K562 (cell line): ENCODE data around the gene ZNF566. TPM values are rescaled to one million over a fixed set of nuclear protein-coding genes. Genes with fewer than 3 reads are reported as not detected.

Experiments
- ATAC-seq: fragments of 200-7000 bp; cut with Tn5 transposase; 3 replicates; pipeline ENCODE4 v1.9.1; 2020; ENCODE audit warnings: moderate library complexity
- BruUV-seq: library from RNA; stranded (reverse); fragments of 400-500 nt; replicated peaks from 2 replicates; lab custom pipeline; 2021; lab: Mats Ljungman, UMichigan
- CTCF ChIA-PET: fragments of 300-600 bp; formaldehyde crosslinking; extraction: SDS; loops from one replicate; lab custom pipeline; 2021; ENCODE audit warnings: low intra/inter-chr PET ratio; lab: Yijun Ruan, JAX
- POLR2A ChIA-PET: fragments of 300-600, 350-650 bp; sonication (Branson Sonifier 250); formaldehyde crosslinking; extraction: SDS; loops from one replicate; lab custom pipeline; 2021; ENCODE audit warnings: antibody characterized with exemption, inconsistent platforms; lab: Yijun Ruan, JAX
- DNase-seq, 4 experiments: peaks; one replicate each; pipeline versions ENCODE4 v3.0.0 to v3.0.0-alpha.2; 2011 to 2018; ENCODE audit warnings: low spot score in 3 of 4, mixed read lengths in 3 of 4; ENCODE audit errors: extremely low read depth in 1 of 4
- FAIRE-seq: peaks from 2 replicates; lab custom pipeline; 2011; peaks lifted over from hg19 to GRCh38; lab: Jason Lieb, UNC
- H2AFZ ChIP-seq: 2 replicates; pipeline ENCODE4 v1.6.0; 2011; ENCODE audit warnings: low read depth, low read length, control low read depth, inconsistent platforms
- H3K27ac ChIP-seq: fragments of 200-600 bp; 3 replicates; pipeline ENCODE4 v1.8.0; 2011; ENCODE audit warnings: low read depth, mild to moderate bottlenecking, control low read depth, inconsistent platforms, low read length, moderate library complexity, mixed read lengths; ENCODE audit errors: extremely low read depth
- H3K27me3 ChIP-seq, 2 experiments: fragments of 300-600 bp in 1 of 2; 2 replicates in 1 of 2; 3 replicates in 1 of 2; pipeline versions ENCODE4 v1.6.0 to v1.8.0; 2011; ENCODE audit warnings: inconsistent platforms in 2 of 2, low read length in 2 of 2, mild to moderate bottlenecking in 1 of 2, mixed read lengths in 1 of 2, moderate library complexity in 1 of 2; ENCODE audit not compliant: control insufficient read depth in 2 of 2, insufficient read depth in 2 of 2
- H3K36me3 ChIP-seq: fragments of 300-600 bp; 3 replicates; pipeline ENCODE4 v1.8.0; 2011; ENCODE audit warnings: mild to moderate bottlenecking, low read length, inconsistent platforms; ENCODE audit not compliant: control insufficient read depth, insufficient read depth
- H3K4me1 ChIP-seq, 2 experiments: fragments of 200-600 bp in 1 of 2; replicated peaks in 1 of 2; 2 replicates in 1 of 2; 3 replicates in 1 of 2; pipeline versions ENCODE4 v1.5.1 to v1.8.0; 2011; ENCODE audit warnings: inconsistent platforms in 2 of 2, low read length in 2 of 2, mild to moderate bottlenecking in 1 of 2, mixed read lengths in 1 of 2, moderate library complexity in 1 of 2; ENCODE audit not compliant: control insufficient read depth in 2 of 2, insufficient read depth in 2 of 2
- H3K4me2 ChIP-seq: 2 replicates; pipeline ENCODE4 v1.6.1; 2011; ENCODE audit warnings: low read length, control low read depth, inconsistent platforms, mixed read lengths; ENCODE audit not compliant: insufficient read depth
- H3K4me3 ChIP-seq: fragments of 200-600 bp; sonication (generic), shearing (Covaris generic); 2 replicates; pipeline ENCODE4 v1.5.1; 2016; ENCODE audit warnings: control low read depth, inconsistent platforms
- H3K79me2 ChIP-seq: fragments of 200-600 bp; 3 replicates; pipeline ENCODE4 v1.8.0; 2011; ENCODE audit warnings: low read length, inconsistent platforms; ENCODE audit not compliant: control insufficient read depth, insufficient read depth
- H3K9ac ChIP-seq, 2 experiments: 2 replicates each; pipeline versions ENCODE4 v1.6.0 to v1.6.1; 2011; ENCODE audit warnings: low read depth in 2 of 2, low read length in 2 of 2, control low read depth in 1 of 2, inconsistent platforms in 1 of 2, mild to moderate bottlenecking in 1 of 2, mixed read lengths in 1 of 2; ENCODE audit not compliant: insufficient read depth in 1 of 2
- H3K9me1 ChIP-seq: one replicate; pipeline ENCODE4 v1.6.0; 2011; ENCODE audit warnings: inconsistent platforms, mild to moderate bottlenecking, low read length, moderate library complexity; ENCODE audit not compliant: control insufficient read depth, insufficient read depth
- H3K9me3 ChIP-seq: replicated peaks from 2 replicates; pipeline ENCODE4 v1.5.1; 2011; ENCODE audit warnings: low read depth, low read length, inconsistent platforms; ENCODE audit not compliant: control insufficient read depth, insufficient read depth
- H4K20me1 ChIP-seq: replicated peaks from 2 replicates; pipeline ENCODE4 v1.6.1; 2011; ENCODE audit warnings: low read length, inconsistent platforms, mixed read lengths; ENCODE audit not compliant: control insufficient read depth, insufficient read depth
- WGBS: fragments of 100-300 bp; shearing (Covaris generic); methylation state at CpG from one replicate; pipeline ENCODE4 v1.1.6; 2016; ENCODE audit warnings: low coverage, mixed read lengths; ENCODE audit not compliant: insufficient coverage; ENCODE audit errors: missing lambda C conversion rate; 5-methylcytosine and 5-hydroxymethylcytosine counted together
- in situ Hi-C: fragments of 300-500 bp; cut with MboI; formaldehyde crosslinking; loops from 4 replicates; pipeline ENCODE4 v1.15.0; 2018; ENCODE audit warnings: inconsistent platforms, mixed read lengths
- intact Hi-C: fragments of 100-400 bp; cut with micrococcal nuclease; formaldehyde crosslinking; loops from 2 replicates; pipeline ENCODE4 v1.14.2; 2022
- polyA plus RNA-seq, 8 experiments: library from polyadenylated mRNA; depleted of rRNA in 4 of 8; stranded (reverse) in 5 of 8; unstranded in 3 of 8; fragments of >200 nt; fragmentation: Nextera tagmentation in 2 of 8; fragmentation: Illumina TruSeq in 1 of 8; extraction: Ambion mirVana in 2 of 8; extraction: Trizol in 1 of 8; gene quantifications; 2 replicates each; pipeline versions ENCODE4 v1.2.1 to v1.2.3, GENCODE V29; 2011 to 2014; ENCODE audit warnings: inconsistent platforms in 1 of 8, missing spikeins in 1 of 8
- total RNA-seq, 7 experiments: library from RNA; depleted of rRNA in 6 of 7; stranded (reverse); fragments of >200 nt in 6 of 7; fragmentation: Illumina TruSeq in 2 of 7; extraction: Trizol in 2 of 7; gene quantifications; 2 replicates each; pipeline versions ENCODE4 v1.2.1 to v1.2.3, GENCODE V29; 2011 to 2021; ENCODE audit warnings: low replicate concordance in 1 of 7
- TF ChIP-seq, protein P1 (sequence below): fragments of 450-650 bp; IDR thresholded peaks from 2 replicates; pipeline ENCODE4 v1.6.1; 2016
- TF ChIP-seq, protein P2 (sequence below): fragments of 450-650 bp; formaldehyde crosslinking; IDR thresholded peaks from 2 replicates; pipeline ENCODE4 v1.4.0; 2020; ENCODE audit warnings: mild to moderate bottlenecking, moderate library complexity

ZNF566 gene
- total and polyA plus RNA-seq, 9 of the 15 experiments (the other 6 are each of a cell fraction or from before 2014, with no cell fraction given) = 5.5 to 11.4 (median 9.7) TPM

DNA sequence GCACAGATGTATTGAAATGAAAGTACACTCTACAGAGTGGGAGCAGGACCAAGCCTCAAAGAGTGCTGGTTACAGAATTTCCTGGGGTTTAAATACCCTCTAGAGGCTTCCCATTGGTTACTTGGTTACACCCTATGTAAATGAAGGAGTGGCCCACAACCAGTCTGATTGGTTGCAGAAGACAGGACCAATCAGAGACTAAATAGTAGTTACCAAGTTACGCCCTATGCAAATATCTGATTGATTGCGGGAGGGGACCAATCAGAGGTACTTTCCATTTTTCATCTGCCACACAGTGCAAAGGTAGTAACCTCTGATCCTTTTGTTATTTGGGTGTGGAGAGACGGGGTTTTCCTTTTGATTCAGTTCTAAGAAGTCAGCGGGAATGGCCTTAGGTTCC lies 65.4 kb downstream of the ZNF566 start:
- Histone ChIP-seq H3K27me3 (no peaks in the 10 kb centered on the region), H3K9ac (no peak overlapping the region), H3K4me1 (peaks cover 2 to 9% of the 10 kb centered on the region in 2 experiments; a peak in 1 of 5 replicates), H3K79me2 (no peaks in the 10 kb centered on the region), H3K4me2 (no peak overlapping the region), H3K36me3 (no peaks in the 10 kb centered on the region), H3K9me3 (peaks cover 4% of the 10 kb centered on the region; the same call in 1 of the 2 replicates), H3K9me1 (no peaks in the 10 kb centered on the region), H3K4me3 (no peak overlapping the region), H3K27ac (no peak overlapping the region), H4K20me1 (no peaks in the 10 kb centered on the region), H2AFZ (no peak overlapping the region)
- FAIRE-seq (no peak), DNase-seq (no peak), ATAC-seq (no peak)
- BruUV-seq = no TSS peak
- in situ Hi-C loops = no loop called here
- TF ChIP-seq, protein P1, sequence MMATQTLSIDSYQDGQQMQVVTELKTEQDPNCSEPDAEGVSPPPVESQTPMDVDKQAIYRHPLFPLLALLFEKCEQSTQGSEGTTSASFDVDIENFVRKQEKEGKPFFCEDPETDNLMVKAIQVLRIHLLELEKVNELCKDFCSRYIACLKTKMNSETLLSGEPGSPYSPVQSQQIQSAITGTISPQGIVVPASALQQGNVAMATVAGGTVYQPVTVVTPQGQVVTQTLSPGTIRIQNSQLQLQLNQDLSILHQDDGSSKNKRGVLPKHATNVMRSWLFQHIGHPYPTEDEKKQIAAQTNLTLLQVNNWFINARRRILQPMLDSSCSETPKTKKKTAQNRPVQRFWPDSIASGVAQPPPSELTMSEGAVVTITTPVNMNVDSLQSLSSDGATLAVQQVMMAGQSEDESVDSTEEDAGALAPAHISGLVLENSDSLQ = peak; percentile 70; the same call in 1 of the 2 replicates
- TF ChIP-seq, protein P2, sequence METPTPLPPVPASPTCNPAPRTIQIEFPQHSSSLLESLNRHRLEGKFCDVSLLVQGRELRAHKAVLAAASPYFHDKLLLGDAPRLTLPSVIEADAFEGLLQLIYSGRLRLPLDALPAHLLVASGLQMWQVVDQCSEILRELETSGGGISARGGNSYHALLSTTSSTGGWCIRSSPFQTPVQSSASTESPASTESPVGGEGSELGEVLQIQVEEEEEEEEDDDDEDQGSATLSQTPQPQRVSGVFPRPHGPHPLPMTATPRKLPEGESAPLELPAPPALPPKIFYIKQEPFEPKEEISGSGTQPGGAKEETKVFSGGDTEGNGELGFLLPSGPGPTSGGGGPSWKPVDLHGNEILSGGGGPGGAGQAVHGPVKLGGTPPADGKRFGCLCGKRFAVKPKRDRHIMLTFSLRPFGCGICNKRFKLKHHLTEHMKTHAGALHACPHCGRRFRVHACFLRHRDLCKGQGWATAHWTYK (CRISPR knock-in tag) = no peak
- 4% methylated on average over 4 of the region's 4 CpGs for WGBS
- ChIA-PET POLR2A (no interaction called here), CTCF (no interaction called here)
- intact Hi-C loops = no loop called here
